GM18870 (cell line): Measurements from ENCODE around the gene BRAP.
"Not testable (repeated sequence)": the region's sequence is repeated elsewhere in the genome, so short reads cannot be mapped to it uniquely, and the experiment has no call there.

Source experiments
- ATAC-seq: cut with Tn5 transposase; IDR thresholded peaks from one replicate; pipeline ENCODE4 v1.9.1; 2021; ENCODE audit warnings: moderate library complexity; ENCODE audit not compliant: unreplicated experiment

The BRAP gene

DNA sequence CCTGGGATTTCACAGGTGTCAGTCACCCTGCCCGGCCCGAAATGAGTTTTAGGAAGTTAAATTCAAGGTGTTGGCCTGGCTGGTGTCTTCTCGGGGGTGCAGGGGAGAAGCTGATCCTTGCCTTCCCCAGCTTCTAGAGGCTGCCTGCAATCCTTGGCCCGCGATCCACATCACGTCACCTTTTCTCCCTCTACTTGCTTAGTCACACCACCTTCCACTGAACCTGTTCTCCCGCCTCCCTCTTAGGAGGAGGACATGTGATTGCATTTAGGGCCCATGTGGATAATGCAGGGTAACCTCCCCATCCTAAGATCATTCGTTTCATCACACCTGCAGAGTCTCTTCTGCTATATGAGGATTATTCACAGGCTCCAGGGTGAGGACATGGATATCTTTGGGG, 61.2 kb downstream of the BRAP start:
- no peak for ATAC-seq

DNA sequence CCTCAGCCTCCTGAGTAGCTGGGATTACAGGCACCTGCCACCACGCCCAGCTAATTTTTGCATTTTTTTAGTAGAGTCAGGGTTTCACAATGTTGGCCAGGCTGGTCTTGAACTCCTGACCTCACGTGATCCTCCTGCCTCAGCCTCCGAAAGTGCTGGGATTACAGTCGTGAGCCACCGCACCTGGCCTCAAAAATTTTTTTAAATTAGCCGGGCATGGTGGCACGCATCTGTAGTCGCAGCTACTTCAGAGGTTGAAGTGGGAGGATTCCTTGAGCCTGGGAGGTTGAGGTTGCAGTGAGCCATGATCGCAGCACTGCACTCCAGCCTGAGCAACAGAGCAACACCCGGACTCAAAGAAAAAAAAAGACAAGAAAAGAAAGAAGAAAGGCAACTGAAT, 67.9 kb downstream of the BRAP start:
- ATAC-seq, result not testable (repeated sequence)

DNA sequence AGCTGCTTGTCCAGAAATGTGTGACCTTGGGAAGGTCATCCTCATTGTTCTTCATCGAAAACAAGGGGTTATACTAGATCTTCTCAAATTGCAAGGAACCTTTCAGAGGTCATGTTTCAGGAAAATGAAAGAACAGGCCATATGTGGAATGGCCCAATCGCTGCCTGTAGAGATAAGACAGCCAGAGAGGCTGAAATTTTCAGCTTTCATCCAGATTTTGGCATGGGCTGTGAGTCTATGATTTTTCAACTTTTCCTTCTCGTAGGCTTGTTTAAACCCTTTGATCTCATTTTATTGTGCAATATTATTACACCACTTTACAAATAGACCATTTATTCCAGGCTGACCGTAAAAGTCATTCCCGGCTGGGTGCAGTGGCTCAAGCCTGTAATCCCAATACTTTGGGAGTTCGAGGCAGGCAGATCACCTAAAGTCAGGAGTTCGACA, 69.6 kb downstream of the BRAP start:
- ATAC-seq, result no peak

DNA sequence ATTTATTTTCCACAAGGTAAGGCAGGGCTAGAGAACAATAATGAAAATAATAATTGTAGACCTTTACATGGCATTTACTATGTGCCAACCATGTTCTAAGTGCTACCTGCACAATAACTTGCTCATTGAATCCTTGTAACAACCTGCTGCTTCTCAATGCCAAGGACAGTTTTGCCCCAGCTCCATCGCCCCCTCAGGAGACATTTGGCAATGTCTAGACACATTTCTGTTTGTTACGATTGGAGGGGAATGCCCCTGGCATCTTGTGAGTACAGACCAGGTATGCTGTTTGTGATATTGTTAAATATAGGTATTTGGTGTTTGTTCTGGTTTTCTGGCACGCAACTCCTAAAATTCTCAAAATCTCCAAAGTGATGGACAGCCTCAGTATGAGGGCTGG, 78.5 kb downstream of the BRAP start:
- no peak for ATAC-seq

DNA sequence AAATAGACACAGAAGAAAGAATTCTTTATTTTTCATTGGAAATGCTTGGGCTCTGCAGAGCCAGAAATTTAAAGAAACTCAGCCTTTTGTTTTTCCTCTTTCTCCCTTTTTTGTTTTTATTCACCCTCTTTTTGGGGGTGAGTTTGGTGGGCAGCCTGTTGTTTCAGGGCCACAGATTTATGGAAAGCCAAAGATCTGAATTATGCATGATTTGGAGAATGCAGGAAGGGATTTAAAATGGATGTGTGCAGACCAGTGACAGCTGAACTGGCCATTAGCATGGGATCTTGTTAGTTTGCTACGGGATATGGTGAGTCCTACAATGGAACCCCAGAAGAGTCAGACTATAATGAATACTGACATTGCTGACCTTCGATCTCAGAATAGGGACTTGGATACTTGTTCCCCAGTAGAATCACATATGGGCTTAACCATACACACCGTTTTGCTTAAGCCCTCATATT, 79.0 kb downstream of the BRAP start:
- ATAC-seq, result no peak

DNA sequence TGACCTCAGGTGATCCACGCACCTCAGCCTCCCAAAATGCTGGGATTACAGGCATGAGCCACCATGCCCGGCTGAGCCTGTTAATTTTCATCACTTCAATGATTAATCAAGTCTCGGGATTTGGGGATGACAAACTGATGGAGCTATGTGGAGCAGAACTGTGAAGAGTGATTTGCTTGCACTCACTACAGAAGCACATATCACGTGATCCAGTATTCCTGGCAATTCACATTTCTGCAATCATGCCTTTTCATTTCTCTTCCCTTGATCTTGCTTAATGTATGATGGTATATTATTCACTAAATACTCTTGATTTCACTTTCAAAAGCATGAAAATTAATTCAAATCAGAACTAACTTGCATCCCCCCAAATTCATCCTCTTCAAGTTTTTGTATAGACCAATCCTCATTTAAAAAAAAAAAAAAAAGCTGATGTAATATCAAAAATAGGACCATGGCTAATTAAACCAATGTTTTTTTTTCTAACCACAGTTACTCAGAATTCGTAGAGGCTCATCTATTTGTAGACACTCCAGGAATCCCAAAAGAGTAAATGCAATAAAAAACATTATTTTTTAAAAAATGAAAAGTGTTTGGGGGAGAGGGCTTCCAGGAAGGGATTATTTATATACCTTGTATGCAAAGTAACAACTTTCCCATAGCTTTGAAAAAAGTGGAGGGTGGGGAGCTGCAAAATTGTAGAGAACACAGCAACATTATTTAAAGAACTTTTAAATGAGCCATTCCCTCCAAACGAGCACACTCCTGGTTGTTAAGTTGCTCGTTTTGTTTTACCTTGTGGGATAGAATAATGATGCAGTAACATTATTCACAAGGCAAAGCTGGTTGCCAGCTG, 79.6 kb downstream of the BRAP start:
- ATAC-seq, result no peak

DNA sequence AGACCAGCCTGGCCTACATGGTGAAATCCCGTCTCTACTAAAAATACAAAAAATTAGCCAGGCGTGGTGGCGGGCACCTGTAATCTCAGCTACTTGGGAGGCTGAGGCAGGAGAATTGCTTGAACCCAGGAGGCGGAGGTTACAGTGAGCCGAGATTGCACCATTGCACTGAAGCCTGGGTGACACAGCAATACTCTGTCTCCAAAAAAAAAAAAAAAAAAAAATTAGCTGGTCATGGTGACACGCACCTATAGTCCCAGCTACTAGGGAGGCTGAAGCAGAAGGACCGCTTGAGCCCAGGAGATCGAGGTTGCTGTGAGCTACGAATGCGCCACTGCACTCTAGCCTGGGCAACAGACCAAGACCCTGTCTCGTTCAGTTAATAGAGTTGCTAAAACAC, 82.9 kb downstream of the BRAP start:
- not testable (repeated sequence) for ATAC-seq

DNA sequence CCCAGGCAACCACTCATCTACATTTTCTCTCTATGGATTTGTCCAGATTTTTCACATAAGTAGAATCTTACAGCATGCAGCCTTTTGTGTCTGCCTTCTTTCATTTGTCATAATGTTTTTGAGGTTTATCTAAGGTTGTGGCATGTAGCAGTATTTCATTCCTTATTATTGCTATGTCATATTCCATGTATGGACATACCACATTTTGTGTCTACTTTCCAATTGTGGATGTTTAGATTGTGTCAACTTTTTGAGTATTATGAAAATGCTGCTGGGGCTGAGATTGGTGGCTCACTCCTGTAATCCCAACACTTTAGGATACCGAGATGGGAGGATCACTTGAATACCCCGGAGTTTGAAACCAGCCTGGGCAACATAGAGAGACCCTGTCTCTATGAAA, 83.4 kb downstream of the BRAP start:
- ATAC-seq, result no peak

DNA sequence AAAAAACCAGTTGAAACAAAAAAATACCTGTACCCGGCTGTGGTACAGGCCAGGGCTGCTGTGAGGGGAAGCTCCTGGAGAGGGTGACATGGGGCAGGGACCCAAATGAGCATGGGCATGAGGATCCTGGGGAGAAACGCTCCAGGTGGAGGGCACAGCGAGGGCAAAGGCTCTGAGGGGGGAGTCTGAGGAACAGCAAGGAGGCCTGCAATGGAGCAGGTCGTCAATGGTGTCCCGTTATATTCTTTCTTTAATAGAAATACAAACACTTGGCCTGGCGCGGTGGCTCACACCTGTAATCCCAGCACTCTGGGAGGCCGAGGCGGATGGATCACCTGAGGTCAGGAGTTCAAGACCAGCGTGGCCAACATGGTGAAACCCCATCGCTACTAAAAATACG, 84.8 kb downstream of the BRAP start:
- ATAC-seq, result not testable (repeated sequence)

DNA sequence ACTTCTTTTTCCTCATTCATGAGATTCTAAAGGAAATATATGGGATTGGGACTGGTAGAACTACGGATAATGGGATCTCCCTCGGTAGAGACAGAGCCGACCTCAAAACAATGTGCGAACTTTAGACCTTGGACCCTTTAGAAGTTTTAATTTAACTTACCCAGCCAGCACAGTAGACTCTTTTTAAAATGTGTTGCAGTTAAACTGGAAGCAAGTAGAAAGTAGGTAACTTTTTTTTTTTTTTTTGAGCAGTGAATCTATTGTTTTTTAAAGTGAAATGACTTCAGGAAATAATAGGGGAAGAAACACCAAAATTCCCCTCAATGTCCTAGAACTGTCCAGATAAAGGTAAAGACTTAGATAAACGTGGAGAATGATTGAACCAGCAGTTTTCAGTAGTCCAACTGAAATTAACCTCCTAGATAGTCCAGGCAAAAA, 85.5 kb downstream of the BRAP start:
- no peak for ATAC-seq

DNA sequence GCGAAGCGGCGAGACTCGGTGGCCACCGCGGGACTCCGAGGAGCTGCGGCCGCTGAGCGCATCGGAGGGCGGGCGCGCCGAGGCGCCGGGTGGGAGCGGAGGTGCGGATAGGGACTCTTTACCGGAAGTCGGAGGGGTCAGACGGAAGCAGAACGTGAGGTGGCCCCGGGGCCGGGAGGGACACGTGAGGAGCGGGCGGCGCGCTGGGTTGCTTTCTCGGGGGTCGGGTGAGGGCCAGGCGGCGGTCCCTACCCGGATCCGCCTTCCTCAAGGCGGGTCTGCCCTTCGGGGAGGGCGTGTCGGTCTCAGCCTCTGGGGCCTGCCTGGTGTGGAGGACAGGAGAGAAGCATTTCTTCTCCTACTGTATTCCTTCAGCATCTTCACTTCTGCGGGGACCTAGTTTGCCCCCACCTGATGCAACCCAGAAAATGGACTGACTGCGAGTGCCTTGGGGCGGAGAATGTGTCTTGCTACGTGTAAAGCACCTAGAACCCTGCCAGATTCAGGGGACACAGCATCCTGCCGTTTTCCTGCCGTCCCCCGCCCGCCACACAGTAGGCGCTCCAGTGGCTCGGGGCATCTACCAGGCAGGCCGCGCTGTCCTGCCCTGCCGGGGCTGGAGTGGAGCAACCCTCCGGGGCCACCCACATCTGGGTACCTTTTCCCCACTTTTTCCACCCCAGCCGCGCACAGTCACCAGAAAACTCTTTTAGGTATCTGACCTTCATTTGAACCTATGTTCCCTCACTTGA, 86.1 kb downstream of the BRAP start:
- peak; percentile 68 for ATAC-seq

DNA sequence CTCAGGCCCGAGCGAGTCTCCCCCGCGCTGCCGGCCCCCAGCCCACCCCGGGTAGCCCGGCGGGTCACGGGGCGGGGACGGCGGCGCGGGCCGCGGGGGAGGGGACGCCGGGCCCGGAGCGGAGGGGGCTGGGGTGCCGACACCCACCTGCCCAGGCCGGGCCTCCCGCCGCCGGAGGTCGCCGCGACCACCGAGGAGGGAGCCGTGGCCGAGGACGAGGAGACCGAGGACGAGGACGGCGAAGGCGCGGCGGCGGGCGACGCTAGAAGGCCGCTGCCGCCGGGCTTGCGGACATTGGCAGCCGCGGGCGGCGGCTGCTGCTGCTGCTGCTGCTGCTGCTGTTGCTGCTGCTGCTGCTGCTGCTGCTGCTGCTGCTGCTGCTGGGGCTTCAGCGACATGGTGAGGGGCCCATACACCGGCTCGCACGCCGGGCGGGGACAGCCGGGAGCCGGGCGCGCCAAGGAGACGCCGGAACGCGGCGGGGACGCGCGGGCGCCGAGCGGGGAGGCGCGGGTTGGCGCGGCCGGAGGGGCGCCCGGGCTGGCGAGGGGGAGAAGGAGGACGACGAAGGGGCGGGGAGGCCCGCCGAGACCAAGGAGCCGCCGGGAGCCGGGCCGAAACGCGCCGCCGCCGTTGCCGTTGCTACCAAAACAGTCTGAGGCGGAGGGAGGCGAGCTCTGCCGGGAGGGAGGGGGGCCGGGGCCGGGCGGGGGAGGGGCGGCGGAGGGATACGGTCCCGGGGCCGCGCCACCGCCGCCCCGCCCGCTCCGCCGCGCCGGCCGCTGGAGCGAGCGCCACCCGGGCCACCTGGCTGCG, 86.9 kb downstream of the BRAP start, which contains the start of gene ATXN2:
TSS of gene ATXN2 (minus strand) at position 679 of the 816 bp plus-strand sequence. CDS start at position 398, 281 bp downstream.
- peak; percentile 15 for ATAC-seq

DNA sequence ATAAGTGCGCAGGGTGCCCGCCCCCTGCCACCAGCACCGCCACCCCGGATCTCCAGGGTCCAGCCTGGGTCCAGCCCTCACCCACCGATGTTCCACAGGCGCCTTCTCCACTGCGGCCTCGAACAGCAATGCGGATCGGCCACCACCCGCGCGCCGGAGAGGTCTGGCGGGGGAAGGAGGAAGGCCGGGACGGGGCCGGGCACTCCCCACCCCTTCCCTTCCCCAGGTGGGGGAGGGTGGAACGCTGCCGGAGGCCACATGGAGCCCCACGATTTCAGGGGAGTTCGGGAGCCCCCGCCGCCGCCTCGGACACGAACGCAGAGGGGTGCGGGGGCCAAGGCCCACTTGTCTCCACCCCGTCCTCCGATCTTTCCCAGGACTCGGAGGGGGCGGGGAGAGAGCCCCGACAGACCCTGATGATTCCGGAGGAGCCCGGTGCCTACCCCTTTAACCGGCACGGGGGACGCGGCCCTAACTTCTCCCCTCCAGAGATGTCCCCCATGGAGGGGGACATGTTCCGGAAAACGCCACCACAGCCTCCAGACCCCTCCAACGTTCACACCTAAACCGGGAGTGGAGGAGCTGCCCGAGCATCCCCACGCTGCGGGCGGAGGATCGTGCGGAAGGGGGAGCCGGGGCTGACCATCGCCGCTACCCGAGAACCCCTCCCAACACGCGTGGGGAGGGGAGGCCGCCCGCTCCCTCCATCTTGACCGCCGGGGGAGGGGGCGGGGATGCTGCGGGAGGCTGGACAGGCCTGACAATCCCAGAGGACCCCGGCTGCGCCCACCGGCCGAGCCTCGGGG, 87.7 kb downstream of the BRAP start:
- ATAC-seq, result no peak

DNA sequence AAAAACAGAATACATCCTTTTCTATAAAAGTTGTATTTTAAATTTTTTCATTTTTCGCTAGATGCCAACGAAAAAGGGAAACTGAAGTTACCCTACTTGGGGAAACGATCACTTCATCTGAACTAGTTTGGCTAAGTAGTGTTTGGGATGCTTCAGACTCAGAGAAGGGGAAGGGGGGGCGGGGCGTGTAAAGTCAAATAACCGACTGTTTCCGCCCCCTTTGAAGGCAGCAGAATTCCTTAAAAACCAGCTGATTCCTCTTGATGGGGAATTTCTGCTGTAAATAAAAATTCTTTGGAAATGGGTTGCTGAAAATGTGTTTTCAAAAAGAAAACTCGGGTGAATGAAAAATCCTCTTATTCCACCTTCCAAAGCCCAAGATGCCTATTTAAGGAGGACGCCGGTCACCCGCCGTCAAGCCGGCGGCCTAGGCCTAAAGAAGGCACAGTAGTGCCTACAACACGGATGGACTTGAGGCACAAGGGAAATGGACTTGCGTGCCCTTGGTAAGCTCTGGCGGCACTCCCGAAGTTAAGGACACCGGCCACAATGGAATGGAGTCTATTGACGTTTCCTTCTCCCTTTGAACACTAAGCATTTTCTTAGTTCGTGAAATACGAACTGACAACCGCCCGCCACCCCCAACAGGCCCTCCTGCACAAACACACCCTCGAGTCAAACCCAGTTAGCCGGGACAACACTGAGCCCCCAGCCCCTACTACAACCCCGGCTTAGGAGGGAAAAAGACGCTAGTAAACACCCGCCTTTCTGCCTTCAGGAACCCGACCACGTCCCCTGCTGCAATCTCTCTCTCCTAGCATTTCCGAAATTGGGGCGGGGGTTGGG, 88.5 kb downstream of the BRAP start:
- no peak for ATAC-seq

DNA sequence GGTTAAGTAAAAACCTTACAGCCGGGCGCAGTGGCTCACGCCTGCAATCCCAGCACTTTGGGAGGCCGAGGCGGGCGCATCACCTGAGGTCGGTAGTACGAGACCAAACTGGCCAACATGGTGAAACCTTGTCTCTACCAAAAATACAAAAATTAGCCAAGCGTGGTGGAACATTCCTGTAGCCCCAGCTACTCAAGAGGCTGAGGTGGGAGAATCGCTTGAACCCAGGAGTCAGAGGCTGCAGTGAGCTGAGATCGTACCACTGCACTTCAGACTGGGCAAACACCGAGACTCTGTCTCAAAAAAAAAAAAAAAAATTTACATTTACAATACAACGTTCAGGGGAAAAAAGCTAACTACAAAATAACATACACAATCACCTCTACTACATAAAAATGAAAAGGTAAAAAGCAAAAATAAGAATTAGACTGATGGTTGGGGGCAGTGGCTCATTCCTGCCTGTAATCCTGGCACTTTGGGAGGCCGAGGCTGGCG, 90.4 kb downstream of the BRAP start:
- ATAC-seq, result not testable (repeated sequence)
